A549 (cell line): Measurements from ENCODE around the gene RBFOX1. TPM values are rescaled to one million over a fixed set of nuclear protein-coding genes. Genes with fewer than 3 reads are reported as not detected.

Experiments
- ATAC-seq, 2 experiments: fragments of 200-7000 bp in 1 of 2; fragments of >200 bp in 1 of 2; cut with Nextera tagmentation in 1 of 2; cut with Tn5 transposase in 1 of 2; 3 replicates each; pipeline versions ENCODE4 v1.8.0 to v1.9.1; 2018 to 2020; ENCODE audit warnings: mild to moderate bottlenecking in 1 of 2, moderate library complexity in 1 of 2
- CTCF ChIA-PET: fragments of 300-600 bp; sonication (Branson Sonifier 250); formaldehyde crosslinking; extraction: SDS; loops from one replicate; lab custom pipeline; 2021; ENCODE audit warnings: antibody characterized with exemption, inconsistent platforms; lab: Yijun Ruan, JAX
- POLR2A ChIA-PET: fragments of 350-600 bp; formaldehyde crosslinking; extraction: SDS; loops from one replicate; lab custom pipeline; 2021; ENCODE audit warnings: antibody characterized with exemption, inconsistent platforms; lab: Yijun Ruan, JAX
- DNase-seq, 2 experiments: peaks; one replicate each; pipeline versions ENCODE4 v3.0.0 to v3.0.0-alpha.2; 2011 to 2016; ENCODE audit warnings: low read depth in 1 of 2, low spot score in 1 of 2
- FAIRE-seq: peaks from 2 replicates; lab custom pipeline; 2011; peaks lifted over from hg19 to GRCh38; lab: Jason Lieb, UNC
- H3K27ac ChIP-seq, 2 experiments: fragments of >200 bp; sonication (Bioruptor Twin); formaldehyde crosslinking; 3 replicates each; pipeline ENCODE4 v1.5.1; 2016 to 2017
- H3K4me1 ChIP-seq: fragments of >200 bp; sonication (Bioruptor Twin); formaldehyde crosslinking; 3 replicates; pipeline ENCODE4 v1.6.1; 2016
- H3K4me2 ChIP-seq: fragments of >200 bp; sonication (Bioruptor Twin); formaldehyde crosslinking; 3 replicates; pipeline ENCODE4 v1.6.1; 2016
- H3K4me3 ChIP-seq: fragments of >200 bp; sonication (Bioruptor Twin); formaldehyde crosslinking; 3 replicates; pipeline ENCODE4 v1.5.1; 2016
- H3K9me3 ChIP-seq: fragments of >200 bp; sonication (Bioruptor Twin); formaldehyde crosslinking; 3 replicates; pipeline ENCODE4 v1.6.1; 2016
- CBX2 ChIP-seq: fragments of 200-600 bp; sonication (generic); IDR thresholded peaks from 2 replicates; pipeline ENCODE4 v1.6.1; 2016; ENCODE audit warnings: low read depth, mild to moderate bottlenecking, borderline replicate concordance
- CEBPB ChIP-seq, 2 experiments: fragments of >200 bp in 1 of 2; sonication (Bioruptor Twin) in 1 of 2; formaldehyde crosslinking in 1 of 2; IDR thresholded peaks; 2 replicates each; pipeline ENCODE4 v1.6.1; 2012 to 2016
- CHD2 ChIP-seq: fragments of 150-350 bp; IDR thresholded peaks from 2 replicates; pipeline ENCODE4 v1.6.1; 2014; ENCODE audit warnings: low read length; ENCODE audit not compliant: partially characterized antibody
- EP300 ChIP-seq, 2 experiments: fragments of >200 bp; sonication (Bioruptor Twin); formaldehyde crosslinking; IDR thresholded peaks; 2 replicates in 1 of 2; 3 replicates in 1 of 2; pipeline ENCODE4 v1.6.1; 2016 to 2017
- ESRRA ChIP-seq: fragments of 150-350 bp; IDR thresholded peaks from 2 replicates; pipeline ENCODE4 v1.6.1; 2014; ENCODE audit warnings: mild to moderate bottlenecking, low read length, borderline replicate concordance
- FOSB ChIP-seq: fragments of 250-450 bp; sonication (Bioruptor Pico); IDR thresholded peaks from 2 replicates; pipeline ENCODE4 v1.5.0; 2020; ENCODE audit warnings: mild to moderate bottlenecking, moderate library complexity
- HDAC2 ChIP-seq: fragments of 200-600 bp; sonication (generic); IDR thresholded peaks from 2 replicates; pipeline ENCODE4 v1.6.1; 2016
- HOXA7 ChIP-seq: fragments of 250-450 bp; sonication (Bioruptor Pico); IDR thresholded peaks from 2 replicates; pipeline ENCODE4 v1.5.0; 2020; ENCODE audit warnings: mild to moderate bottlenecking, moderate library complexity
- JUNB ChIP-seq: fragments of >200 bp; sonication (Bioruptor Twin); formaldehyde crosslinking; IDR thresholded peaks from 2 replicates; pipeline ENCODE4 v1.6.1; 2016
- MAFK ChIP-seq: fragments of 450-650 bp; IDR thresholded peaks from 2 replicates; pipeline ENCODE4 v1.6.1; 2014; ENCODE audit not compliant: partially characterized antibody
- NPAS2 ChIP-seq: fragments of 250-450 bp; sonication (Bioruptor Pico); IDR thresholded peaks from 2 replicates; pipeline ENCODE4 v1.8.0; 2022; ENCODE audit warnings: mild to moderate bottlenecking, moderate library complexity, borderline replicate concordance
- TFCP2L1 ChIP-seq: fragments of 250-450 bp; sonication (Bioruptor Pico); IDR thresholded peaks from 2 replicates; pipeline ENCODE4 v1.5.0; 2021; ENCODE audit warnings: mild to moderate bottlenecking
- USF2 ChIP-seq: fragments of 450-650 bp; IDR thresholded peaks from 2 replicates; pipeline ENCODE4 v1.6.1; 2014; ENCODE audit warnings: antibody characterized with exemption
- ZNF302 ChIP-seq: fragments of 250-450 bp; sonication (Bioruptor Pico); IDR thresholded peaks from 2 replicates; pipeline ENCODE4 v1.9.0; 2021; ENCODE audit warnings: inconsistent platforms, mild to moderate bottlenecking, moderate library complexity
- WGBS: methylation state at CpG from one replicate; pipeline ENCODE4 v1.1.6; 2017; ENCODE audit errors: missing lambda C conversion rate; 5-methylcytosine and 5-hydroxymethylcytosine counted together
- polyA plus RNA-seq, 4 experiments: library from polyadenylated mRNA; depleted of rRNA in 3 of 4; stranded (reverse); fragments of >200 nt; fragmentation: RNase III in 1 of 4; extraction: RNeasy Plus Mini Kit Qiagen cat#74134 plus additional on column Dnase treatment in 1 of 4; gene quantifications; 2 replicates in 3 of 4; 3 replicates in 1 of 4; pipeline ENCODE4 v1.2.3, GENCODE V29; 2011 to 2017
- TF ChIP-seq, protein P1 (sequence below): fragments of >200 bp; sonication (Bioruptor Twin); formaldehyde crosslinking; IDR thresholded peaks from 3 replicates; pipeline ENCODE4 v1.6.1; 2016
- TF ChIP-seq, protein P2 (sequence below): fragments of 150-350 bp; IDR thresholded peaks from 2 replicates; pipeline ENCODE4 v1.6.1; 2014; ENCODE audit warnings: low read depth, mild to moderate bottlenecking, low read length
- TF ChIP-seq, protein P3 (sequence below): fragments of 250-450 bp; sonication (Bioruptor Pico); IDR thresholded peaks from 2 replicates; pipeline ENCODE4 v1.5.0; 2020; ENCODE audit warnings: low read depth, mild to moderate bottlenecking, moderate library complexity

Gene RBFOX1
- polyA plus RNA-seq, 2 of the 4 experiments (the other 2 are of a cell fraction): not detected

DNA sequence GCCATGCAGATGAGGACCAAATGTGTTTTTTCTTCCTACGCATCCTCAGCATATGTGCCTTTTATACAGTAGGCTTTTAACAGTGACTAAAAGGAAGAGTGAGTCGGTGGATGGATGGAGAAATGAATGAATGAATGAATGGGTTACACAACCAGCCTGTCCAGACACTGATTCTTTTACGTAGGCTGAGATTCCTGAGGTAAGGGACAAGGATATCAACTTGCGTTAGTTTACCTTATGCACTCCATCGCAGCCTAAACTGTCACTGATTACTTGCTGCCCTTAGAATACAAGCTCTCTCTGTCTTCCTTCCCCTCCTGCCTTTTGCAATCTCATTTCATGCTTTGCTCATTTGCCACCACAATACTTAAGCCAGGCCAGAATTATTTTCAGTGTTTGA is 59.0 kb downstream of the RBFOX1 start:
- TF ChIP-seq, protein P1, sequence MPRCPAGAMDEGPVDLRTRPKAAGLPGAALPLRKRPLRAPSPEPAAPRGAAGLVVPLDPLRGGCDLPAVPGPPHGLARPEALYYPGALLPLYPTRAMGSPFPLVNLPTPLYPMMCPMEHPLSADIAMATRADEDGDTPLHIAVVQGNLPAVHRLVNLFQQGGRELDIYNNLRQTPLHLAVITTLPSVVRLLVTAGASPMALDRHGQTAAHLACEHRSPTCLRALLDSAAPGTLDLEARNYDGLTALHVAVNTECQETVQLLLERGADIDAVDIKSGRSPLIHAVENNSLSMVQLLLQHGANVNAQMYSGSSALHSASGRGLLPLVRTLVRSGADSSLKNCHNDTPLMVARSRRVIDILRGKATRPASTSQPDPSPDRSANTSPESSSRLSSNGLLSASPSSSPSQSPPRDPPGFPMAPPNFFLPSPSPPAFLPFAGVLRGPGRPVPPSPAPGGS: no peak
- TF ChIP-seq FOSB: no peak
- TF ChIP-seq HOXA7 (CRISPR knock-in tag): no peak
- TF ChIP-seq EP300 (IDR thresholded peaks at IDR 0.05): no peak
- no peak for TF ChIP-seq CBX2
- TF ChIP-seq CEBPB (IDR thresholded peaks at IDR 0.05): no peak
- TF ChIP-seq NPAS2 (CRISPR knock-in tag): no peak
- TF ChIP-seq ESRRA: no peak
- TF ChIP-seq ZNF302 (CRISPR knock-in tag): no peak
- TF ChIP-seq JUNB: no peak
- TF ChIP-seq, protein P2, sequence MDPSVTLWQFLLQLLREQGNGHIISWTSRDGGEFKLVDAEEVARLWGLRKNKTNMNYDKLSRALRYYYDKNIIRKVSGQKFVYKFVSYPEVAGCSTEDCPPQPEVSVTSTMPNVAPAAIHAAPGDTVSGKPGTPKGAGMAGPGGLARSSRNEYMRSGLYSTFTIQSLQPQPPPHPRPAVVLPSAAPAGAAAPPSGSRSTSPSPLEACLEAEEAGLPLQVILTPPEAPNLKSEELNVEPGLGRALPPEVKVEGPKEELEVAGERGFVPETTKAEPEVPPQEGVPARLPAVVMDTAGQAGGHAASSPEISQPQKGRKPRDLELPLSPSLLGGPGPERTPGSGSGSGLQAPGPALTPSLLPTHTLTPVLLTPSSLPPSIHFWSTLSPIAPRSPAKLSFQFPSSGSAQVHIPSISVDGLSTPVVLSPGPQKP: no peak
- no peak for TF ChIP-seq USF2

DNA sequence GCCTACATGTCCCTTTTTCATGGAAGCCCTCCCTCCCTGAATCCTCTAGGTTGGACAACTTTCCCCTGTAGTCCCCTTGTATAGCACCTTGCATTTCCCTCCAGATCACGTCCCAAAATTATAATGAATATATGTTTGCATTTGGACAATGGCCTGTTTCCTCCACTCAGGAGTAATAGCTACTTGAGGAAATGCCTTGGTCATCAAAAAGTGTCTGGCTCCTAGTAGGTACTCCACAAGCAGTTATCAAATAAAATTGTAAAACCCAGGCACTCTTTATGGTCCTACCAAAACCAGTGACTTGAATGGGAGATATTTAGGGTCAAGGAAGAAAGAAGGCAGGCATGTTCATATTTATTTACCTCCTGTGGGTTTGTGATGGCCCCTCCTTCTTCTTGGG is 59.6 kb downstream of the RBFOX1 start:
- 0% methylated on average over 1 of the region's 1 CpG for WGBS
- ATAC-seq: no peak
- H3K27ac ChIP-seq: no peak overlapping the region
- ChIA-PET CTCF (no interaction called here), POLR2A (no interaction called here)
- DNase-seq: no peak
- H3K4me3 ChIP-seq: no peak overlapping the region
- H3K9me3 ChIP-seq: no peaks in the 10 kb centered on the region
- TF ChIP-seq, protein P3, sequence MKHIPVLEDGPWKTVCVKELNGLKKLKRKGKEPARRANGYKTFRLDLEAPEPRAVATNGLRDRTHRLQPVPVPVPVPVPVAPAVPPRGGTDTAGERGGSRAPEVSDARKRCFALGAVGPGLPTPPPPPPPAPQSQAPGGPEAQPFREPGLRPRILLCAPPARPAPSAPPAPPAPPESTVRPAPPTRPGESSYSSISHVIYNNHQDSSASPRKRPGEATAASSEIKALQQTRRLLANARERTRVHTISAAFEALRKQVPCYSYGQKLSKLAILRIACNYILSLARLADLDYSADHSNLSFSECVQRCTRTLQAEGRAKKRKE (CRISPR knock-in tag): no peak
- TF ChIP-seq, protein P1: no peak
- TF ChIP-seq HDAC2: no peak
- TF ChIP-seq CEBPB (IDR thresholded peaks at IDR 0.05): no peak
- peak; percentile 13 for TF ChIP-seq MAFK
- H3K4me2 ChIP-seq: no peak overlapping the region
- H3K4me1 ChIP-seq: no peaks in the 10 kb centered on the region
- no peak for FAIRE-seq

More for the DNA sequence above, 59.0 kb downstream of the RBFOX1 start:
- 29% methylated on average over 5 of the region's 5 CpGs for WGBS
- DNase-seq (no peak), FAIRE-seq (no peak), ATAC-seq (no peak)
- no peaks in the 10 kb centered on the region for H3K4me1 ChIP-seq
- H3K4me2 ChIP-seq: no peak overlapping the region
- CTCF ChIA-PET: no interaction called here
- H3K4me3 ChIP-seq: no peak overlapping the region
- no peak overlapping the region for H3K27ac ChIP-seq
- POLR2A ChIA-PET: no interaction called here
- H3K9me3 ChIP-seq: no peaks in the 10 kb centered on the region

GRCh38 chr16:7393680-7394079 is 61.0 kb downstream of the RBFOX1 start:
- DNase-seq (no peak), ATAC-seq (no peak), FAIRE-seq (no peak)
- 4% methylated on average over 4 of the region's 4 CpGs for WGBS
- Histone ChIP-seq H3K4me3 (no peak overlapping the region), H3K4me2 (no peak overlapping the region), H3K27ac (no peak overlapping the region), H3K9me3 (no peaks in the 10 kb centered on the region), H3K4me1 (no peaks in the 10 kb centered on the region)
- ChIA-PET CTCF (no interaction called here), POLR2A (no interaction called here)
- TF ChIP-seq TFCP2L1 (CRISPR knock-in tag) (no peak), CHD2 (no peak)
